HG02571 (cell line): Measurements from ENCODE around the gene IWS1.
"Not testable (repeated sequence)": the region's sequence is repeated elsewhere in the genome, so short reads cannot be mapped to it uniquely, and the experiment has no call there.

Experiments used
- ATAC-seq: cut with Tn5 transposase; IDR thresholded peaks from one replicate; pipeline ENCODE4 v1.9.1; 2021; ENCODE audit warnings: mild to moderate bottlenecking, moderate library complexity; ENCODE audit not compliant: unreplicated experiment

The IWS1 gene

DNA sequence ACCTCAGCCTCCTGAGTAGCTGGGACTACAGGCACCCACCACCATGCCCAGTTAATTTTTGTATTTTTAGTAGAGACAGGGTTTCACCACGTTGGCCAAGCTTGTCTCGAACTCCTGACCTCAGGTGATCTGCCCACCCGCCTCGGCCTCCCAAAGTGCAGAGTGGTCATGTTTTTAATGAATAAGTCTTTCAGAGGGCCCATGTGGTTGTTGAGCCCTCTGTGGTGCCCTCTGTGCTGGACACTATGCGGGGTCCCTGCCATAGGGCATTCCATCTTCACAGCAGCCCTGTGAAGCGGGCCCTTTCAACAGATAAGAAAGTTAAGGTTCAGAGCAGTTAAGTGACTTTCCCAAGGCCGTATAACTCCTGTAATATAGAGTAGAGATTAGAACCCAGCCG is 35.1 kb upstream of the IWS1 start:
- ATAC-seq = no peak

DNA sequence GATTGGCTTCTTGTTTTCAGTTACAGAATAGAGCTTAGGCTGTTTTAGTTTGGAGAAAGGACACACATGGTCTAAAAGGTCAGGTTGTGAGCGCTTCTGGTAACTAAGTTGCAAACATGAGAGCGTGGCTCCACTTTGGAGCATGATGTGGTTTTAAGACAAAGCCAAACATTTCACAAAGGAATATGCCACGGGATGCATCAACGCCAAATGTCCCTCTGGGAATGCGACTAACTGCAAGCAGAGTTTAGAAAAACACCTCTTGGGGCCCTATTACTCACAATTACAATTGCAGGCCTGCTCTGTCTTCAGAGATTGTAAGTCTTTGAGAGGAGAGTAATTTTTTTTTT is 34.6 kb upstream of the IWS1 start:
- ATAC-seq = no peak

DNA sequence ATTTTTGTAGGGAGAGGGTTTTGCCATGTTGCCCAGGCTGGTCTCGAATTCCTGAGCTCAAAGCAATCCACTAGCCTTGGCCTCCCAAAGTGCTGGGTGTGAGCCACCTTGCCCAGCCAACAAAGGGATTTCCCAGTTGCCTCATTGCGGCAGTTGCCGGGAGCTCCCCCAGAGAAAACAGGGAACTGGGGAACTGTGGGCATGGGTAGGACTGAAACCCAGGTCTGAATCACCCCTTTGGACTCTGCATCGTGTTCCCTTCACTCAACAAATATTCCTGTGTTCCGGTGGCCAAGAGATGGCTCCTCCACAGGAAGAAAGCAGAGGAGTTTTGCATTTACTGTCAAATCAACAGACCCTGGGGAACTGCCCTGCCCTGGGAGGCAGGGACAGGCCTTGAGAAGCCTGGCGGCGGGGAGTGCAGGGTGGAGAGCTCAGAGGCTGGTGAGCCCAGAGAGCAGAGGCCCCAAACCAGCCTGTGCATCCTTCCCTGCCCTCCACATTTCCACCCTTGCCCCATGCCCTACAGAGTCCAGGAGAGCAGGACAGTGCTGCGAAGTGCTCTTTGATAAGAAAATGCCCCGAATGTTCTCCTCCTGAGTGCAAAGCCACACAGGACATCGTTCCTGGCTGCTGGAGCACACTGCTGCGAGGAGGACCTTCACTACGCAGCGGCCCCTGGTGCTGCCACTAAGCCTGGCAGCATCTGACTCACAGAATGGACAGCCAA is 34.1 kb upstream of the IWS1 start:
- ATAC-seq = no peak

DNA sequence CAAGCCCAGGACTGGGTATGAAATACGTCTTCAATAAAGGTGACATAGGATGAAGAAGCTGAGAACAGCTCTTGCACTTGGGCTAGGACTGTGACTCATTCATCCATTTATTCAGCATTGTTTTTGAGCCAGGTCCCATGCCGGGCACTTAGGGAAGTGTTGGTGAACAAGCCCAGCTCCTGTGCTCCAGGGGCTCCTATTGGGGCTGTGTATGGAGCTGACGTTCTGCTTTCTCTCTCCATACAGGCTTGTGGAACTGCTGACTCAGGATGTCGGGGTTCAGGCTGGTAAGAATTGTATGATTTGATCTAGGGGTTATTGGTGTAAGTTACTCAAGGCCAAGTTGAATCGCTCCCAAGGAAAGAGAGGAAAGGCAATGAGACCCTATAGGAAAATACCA is 33.2 kb upstream of the IWS1 start:
- ATAC-seq = no peak

DNA sequence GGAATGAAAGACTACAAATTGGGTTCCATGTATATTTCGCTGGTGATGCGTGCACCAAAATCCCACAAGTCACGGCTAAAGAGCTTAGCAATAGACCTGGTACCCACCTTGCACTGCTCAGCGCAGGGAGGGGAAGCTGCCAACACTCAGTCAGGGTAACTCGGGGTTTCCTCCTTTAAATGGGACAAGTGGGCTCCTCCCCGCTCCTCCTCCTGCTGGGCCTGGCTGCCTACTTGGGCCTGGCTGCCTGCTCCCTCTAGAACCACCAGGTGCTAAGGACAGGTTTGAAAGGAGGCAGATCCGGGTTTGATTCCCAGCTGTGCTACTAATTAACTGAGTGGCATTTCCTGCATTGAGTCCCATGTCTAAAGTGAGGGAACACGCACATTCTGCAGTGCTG is 32.6 kb upstream of the IWS1 start:
- ATAC-seq = no peak

DNA sequence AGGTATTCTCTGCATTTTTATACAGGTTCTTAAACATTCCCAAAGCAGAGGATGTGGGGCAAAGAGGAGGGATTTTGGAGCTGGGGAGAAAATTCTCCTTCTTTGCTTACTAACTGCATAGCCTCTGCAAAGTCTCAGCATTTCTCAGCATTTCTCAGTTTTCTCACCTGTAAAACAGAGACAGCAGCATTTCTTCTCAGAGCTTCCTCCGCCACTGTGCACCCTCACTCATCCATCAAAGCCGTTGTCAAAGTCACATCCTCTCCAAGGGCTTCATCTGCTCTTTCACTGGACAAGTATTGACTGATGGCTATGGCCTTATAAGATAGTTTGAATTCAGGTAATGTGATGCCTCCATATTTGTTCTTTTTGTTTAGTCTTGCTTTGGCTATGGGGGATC is 26.6 kb upstream of the IWS1 start:
- ATAC-seq = no peak

DNA sequence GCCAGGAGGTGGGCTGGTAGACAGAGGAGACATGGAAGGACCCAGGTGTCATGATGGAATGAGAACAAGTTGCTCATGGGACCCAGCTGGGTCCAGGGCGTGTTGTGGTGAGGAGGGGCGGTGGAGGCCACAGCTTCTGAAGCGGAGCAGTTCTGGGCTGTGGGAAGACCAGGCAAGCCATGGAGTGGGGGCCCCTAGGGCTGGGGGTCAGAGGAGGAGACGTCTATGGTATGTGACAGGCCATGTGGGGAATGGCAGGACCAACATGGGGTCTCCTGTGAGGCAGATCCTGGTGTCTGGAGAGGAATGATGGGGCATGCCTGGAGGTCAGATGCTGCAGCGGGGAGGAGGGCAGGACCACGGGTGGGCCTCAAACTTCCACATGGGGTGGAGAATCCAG is 26.0 kb upstream of the IWS1 start:
- ATAC-seq = no peak

DNA sequence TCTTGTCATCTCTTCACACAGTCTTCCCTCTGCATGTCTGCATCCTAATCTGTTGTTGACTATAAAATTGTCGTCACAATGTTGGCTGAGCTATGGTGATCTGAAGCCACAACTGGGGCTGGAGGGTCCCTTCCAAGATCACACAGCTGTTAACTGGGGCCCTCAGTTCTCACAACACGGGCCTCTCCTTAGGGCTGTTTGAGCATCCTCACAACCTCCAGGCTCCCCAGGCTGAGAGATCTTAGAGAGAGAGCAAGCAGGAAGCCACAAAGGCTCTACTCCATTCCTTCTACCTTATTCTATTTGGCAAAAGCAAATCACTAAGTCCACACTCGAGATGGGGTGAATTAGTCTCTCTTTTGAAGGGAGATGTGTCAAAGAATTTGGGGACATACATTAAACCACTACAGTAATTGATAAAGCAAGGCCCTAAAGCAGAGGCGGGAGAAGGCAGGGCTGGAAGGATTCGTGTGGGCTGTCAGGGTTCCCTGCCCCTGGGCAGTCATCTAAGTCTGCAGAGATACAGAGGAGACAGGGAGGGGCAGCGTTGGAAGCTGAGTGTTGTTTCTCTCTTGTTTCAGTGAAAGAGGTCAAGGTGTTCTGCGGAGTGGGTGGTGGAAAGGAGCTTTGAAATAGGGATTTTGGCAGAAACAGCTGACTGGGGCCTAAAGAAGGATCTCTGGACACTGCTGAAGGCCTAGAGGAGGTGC is 25.1 kb upstream of the IWS1 start:
- no peak for ATAC-seq

DNA sequence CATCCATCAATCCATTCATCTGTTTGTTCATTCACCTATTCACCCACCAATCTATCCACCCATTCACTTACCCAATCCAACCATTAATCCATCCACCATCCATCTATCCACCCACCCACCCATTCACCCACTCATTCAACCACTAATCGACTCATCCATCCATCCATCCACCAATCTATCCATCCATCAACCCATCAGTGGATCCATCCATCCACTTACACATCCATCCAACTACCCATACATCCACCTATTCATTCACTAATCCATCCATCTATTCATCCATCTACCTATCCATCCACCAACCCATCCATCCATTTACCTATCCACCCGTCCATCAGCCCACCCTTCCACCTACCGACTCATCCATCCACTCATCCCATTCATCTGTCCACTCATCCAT is 20.5 kb upstream of the IWS1 start:
- no peak for ATAC-seq

DNA sequence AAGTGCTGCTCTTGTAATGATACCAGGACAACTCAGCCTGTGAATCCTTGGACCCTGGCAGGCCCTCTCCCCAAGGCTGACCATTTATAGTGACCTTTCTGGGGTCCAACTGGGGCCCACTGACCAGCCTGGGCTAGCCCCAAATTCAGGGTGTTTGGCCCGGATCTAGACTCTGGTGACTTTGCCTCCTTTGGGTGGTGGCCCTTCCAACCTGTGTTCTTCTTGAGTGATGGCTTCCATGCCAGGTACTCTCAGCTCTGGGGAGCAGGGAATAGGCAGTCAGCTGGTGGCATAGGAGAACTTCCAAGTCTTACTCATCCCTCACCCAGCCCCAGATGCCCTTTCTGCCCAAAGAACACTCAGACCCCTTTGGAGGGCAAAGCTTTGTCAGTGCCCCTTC is 19.5 kb upstream of the IWS1 start:
- no peak for ATAC-seq

DNA sequence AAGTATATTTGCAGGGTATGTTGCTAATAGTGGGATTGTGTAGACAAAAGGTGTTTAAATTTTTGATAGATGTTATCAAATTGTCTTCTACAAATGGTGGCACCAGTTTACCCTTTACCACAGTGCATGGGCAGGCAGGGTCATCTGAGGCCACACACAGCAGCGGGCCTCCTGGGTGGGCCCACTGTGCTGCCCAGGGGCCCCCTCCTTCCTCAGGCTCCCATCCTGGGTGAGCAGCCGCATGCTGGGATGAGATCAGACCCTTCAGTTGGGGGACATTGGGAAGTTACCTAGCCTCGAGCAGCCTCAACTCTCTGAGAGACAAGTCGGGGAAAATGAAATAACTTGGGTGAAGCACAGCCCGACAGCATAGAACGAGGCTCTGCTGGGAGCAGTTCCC is 18.9 kb upstream of the IWS1 start:
- ATAC-seq = no peak

DNA sequence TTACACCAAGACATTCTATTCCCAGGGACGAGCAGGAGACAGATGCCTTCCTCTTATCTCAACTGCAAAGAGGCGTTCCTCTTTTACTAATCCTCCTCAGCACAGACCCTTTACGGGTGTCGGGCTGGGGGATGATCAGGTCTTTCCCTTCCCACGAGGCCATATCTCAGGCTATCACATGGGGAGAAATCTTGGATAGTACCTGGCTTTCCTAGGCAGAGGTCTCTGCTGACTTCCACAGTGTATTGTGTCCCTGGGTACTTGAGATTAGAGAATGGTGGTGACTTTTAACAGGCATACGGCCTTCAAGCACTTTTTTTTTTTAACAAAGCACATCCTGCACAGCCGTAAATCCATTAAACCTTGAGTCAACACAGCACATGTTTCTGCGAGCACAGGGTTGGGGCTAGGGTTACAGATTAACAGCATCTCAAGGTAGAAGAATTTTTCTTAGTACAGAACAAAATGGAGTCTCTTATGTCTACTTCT is 16.8 kb upstream of the IWS1 start:
- not testable (repeated sequence) for ATAC-seq

DNA sequence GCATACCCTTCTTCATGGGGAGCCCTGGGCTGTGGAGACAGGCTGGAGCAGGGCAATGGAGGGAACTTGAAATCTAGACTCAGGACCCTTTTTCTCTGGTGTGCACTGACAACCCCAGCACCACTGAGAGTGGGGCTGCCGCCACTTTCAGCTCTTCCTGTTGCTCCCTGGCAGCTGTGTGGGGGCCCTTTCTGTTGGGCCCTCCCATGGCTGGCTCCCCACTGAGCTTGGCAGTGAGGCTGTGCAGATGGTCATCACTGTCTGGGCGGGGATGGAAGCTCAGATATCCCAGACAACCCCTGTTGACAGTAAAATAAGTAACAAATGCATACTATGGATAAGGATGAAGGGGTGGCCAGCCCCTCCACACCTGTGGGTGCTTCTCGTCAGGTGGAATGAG is 15.9 kb upstream of the IWS1 start:
- no peak for ATAC-seq

DNA sequence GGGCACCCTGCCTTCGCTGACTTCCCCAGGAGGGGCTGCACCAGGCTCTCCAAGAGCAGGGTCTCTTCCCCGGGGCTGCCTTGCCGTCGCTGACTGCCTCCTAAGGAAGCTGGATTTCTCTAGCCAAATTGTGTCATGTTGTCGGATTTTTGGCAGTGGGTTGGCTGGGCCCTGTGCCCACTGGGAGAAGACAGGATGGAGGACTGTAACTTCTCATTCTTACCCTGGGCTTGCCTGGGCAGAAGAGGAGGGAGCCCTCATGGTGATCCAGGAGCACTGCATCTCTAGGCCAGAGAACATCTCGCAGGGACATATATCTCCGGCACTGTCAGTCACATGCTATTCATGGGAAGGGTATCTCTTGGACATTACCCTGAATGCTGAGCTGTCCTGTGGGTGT is 15.5 kb upstream of the IWS1 start:
- no peak for ATAC-seq

DNA sequence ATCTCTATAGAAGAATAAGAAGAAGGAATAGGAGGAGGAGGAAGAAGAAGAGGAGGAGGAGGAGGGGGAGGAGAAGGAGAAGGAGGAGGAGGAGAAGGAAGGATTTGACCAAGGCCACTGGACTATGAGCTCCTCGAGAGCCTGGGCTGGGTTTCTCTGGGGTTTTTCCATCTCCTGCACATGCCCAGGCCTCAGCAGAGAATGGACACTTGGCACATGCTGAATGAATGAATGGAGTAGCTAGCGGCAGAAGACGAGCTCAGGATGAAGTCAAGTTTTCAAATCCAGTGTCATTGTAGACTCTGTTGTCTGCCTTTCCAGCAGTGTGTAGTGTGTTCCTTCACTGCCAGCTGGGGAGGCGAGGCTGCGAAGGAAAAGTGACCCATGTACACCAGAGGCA is 11.4 kb upstream of the IWS1 start:
- no peak for ATAC-seq

DNA sequence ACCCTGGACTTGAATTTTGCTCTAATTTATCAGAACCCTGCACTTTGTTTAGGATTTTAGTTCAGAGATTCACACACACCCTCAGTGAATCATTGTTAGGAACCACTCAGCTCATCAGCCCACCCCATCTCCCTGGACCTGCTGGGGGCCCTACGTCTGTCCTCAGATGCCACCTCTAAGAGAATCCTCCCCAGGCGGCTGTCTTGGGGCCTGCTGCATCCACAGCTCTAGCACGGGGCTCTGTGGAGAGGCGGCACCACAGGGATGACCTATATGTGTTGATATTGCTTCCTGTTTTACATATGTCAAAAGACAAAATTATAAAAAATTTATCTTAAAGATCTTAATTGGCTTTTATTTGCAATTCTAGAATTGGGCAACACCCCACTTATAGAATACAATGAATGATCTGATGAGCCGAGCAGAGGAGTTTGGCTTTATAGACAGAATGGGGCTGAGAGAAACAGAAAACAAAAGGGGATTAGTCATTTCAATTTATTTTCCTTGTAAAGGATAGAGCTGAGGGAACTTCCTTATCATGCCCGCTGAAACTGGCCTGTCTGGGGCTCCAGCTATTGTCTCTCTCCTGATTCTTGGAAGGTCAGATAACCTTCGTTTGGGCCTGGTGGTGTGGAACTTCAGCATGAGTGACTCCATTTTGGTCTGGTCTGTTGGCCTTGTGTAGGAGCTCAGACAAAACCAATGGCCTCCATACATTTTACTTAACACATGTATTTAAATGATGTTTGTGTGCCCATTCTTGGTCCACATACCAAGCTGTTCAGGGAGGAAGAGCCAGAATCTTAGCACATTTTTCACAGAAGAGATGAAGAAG is 10.6 kb upstream of the IWS1 start:
- ATAC-seq = no peak

DNA sequence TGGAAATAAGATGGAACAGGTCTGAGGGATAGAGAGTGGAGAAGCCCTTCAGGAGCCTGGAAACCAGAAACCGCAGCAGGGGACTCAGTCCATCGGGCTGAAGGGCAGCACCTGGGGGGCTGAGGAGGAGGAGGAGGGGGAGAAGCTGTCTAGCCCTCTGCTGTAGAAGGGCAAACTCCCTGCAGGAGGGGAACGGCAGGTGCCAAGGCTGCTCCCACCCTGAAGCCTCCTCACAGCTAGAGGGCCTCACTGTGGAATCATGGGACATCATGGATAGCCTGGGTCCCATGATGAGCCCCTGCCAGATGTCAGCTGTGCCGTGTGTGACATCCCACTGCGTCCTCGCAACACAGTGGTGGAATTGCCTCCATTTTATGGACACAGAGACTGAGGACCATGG is 9.6 kb upstream of the IWS1 start:
- no peak for ATAC-seq

DNA sequence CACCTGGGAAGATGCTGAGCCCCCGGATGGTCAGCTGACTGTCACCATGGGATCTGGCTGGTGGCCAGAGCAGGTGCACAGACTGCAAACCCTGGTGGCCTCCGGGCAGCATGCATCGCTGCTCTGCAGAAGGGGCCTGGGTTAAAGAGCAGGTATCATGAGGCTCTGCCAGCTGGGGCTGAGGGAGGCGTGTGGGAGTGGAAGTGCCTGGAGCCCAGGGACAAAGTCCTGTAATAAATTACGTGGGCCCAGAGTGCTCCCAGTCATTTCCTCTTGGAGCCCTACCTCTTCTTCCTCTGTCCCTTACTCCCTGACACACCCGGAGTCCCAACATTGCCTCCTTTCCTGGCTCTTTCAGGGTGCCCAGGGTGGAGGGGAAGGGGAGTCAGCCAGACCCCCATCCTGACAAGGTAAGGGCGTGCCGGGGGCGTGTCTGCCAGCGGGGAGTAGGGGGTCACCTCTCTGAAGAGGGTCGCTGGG is 9.2 kb upstream of the IWS1 start, which contains the start of gene MYO7B:
MYO7B (plus strand) TSS at position 262 of the 480 bp plus-strand sequence. CDS start 24,040 bp downstream, outside the sequence.
- no peak for ATAC-seq

DNA sequence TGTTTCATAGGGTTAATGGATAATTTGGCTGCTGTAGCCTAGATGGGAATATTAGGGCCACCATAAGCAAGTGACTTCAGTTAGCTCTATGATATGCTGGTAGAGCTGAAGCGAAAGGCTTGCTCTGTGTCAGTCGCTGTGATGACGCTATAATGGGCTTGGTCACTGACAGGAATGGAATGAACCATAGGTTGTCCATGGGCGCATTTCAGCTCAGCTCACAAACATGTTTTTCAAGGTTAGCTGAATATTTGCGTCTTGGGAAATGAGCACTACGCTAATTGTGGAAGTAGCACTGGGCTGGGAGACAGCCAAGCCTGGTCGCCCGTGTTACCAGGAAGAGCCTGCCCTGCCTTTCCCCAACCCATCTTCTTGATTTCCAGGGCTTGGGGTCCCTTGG is 6.0 kb upstream of the IWS1 start:
- ATAC-seq = no peak

DNA sequence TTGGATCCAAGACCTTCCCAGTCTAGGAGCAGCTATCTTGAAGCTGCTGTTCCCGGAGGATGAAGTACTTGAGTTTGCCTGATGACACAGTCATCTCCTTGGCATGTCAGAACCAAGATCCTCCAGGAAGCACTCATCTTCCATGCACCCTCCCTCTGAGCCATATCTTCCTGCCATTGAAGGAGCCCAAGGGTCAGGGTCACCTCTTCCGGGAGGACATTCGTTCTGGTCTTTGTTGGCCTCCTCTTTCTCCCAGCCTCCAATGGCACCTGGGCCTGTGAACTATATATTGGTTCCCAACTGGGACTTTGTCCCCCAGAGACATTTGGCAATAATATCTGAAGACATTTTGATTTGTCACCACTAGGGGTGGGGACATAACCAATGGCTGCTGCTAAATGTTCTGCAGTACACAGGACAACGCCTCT is 4.9 kb upstream of the IWS1 start:
- no peak for ATAC-seq
